Endothelial cell of umbilical vein (primary cell): ENCODE results near the gene MYBBP1A. TPM values are rescaled to one million over a fixed set of nuclear protein-coding genes. Genes with fewer than 3 reads are reported as not detected.

Experiments used
- BruUV-seq: library from RNA; stranded (reverse); fragments of 400-500 nt; replicated peaks from 2 replicates; lab custom pipeline; 2021; lab: Mats Ljungman, UMichigan
- CTCF ChIA-PET: fragments of 300-600, 350-600 bp; sonication (Branson Sonifier 250); formaldehyde crosslinking; loops from one replicate; lab custom pipeline; 2021; ENCODE audit warnings: antibody characterized with exemption, inconsistent platforms; lab: Charles Lee
- POLR2A ChIA-PET: fragments of 300-600, 350-600 bp; sonication (Branson Sonifier 250); formaldehyde crosslinking; loops from one replicate; lab custom pipeline; 2021; ENCODE audit warnings: antibody characterized with exemption, inconsistent platforms; lab: Charles Lee
- DNase-seq: peaks from one replicate; pipeline ENCODE4 v3.0.0-alpha.2; 2011; ENCODE audit warnings: low read depth, low spot score
- FAIRE-seq: peaks from 2 replicates; lab custom pipeline; 2011; peaks lifted over from hg19 to GRCh38; lab: Jason Lieb, UNC
- H2AFZ ChIP-seq: 2 replicates; pipeline ENCODE4 v1.6.0; 2012; ENCODE audit warnings: low read depth, low read length, control low read depth, inconsistent platforms
- H3K27ac ChIP-seq: 2 replicates; pipeline ENCODE4 v1.5.1; 2011; ENCODE audit warnings: low read depth, mild to moderate bottlenecking, control low read depth, low read length, moderate library complexity; ENCODE audit not compliant: insufficient read depth
- H3K27me3 ChIP-seq, 2 experiments: 2 replicates each; pipeline versions ENCODE4 v1.6.0 to v1.6.1; 2011; ENCODE audit warnings: low read length in 2 of 2, mixed read lengths in 1 of 2; ENCODE audit not compliant: control insufficient read depth in 2 of 2, insufficient read depth in 2 of 2
- H3K36me3 ChIP-seq, 2 experiments: 2 replicates in 1 of 2; 3 replicates in 1 of 2; pipeline ENCODE4 v1.5.1; 2011; ENCODE audit warnings: low read length in 2 of 2, mild to moderate bottlenecking in 1 of 2, moderate library complexity in 1 of 2; ENCODE audit not compliant: control insufficient read depth in 2 of 2, insufficient read depth in 2 of 2; ENCODE audit errors: extremely low read depth in 1 of 2
- H3K4me1 ChIP-seq: 3 replicates; pipeline ENCODE4 v1.5.1; 2011; ENCODE audit warnings: mild to moderate bottlenecking, low read length; ENCODE audit not compliant: control insufficient read depth, insufficient read depth; ENCODE audit errors: extremely low read depth
- H3K4me2 ChIP-seq: 2 replicates; pipeline ENCODE4 v1.6.1; 2011; ENCODE audit warnings: low read length, control low read depth, mixed read lengths; ENCODE audit not compliant: insufficient read depth
- H3K4me3 ChIP-seq, 3 experiments: fragments of 200-600 bp in 1 of 3; sonication (generic), shearing (Covaris generic) in 1 of 3; replicated peaks in 1 of 3; 2 replicates each; pipeline ENCODE4 v1.5.1; 2011 to 2016; ENCODE audit warnings: control low read depth in 3 of 3, low read length in 3 of 3, mild to moderate bottlenecking in 2 of 3, inconsistent platforms in 1 of 3, low read depth in 1 of 3, moderate library complexity in 1 of 3; ENCODE audit not compliant: insufficient read depth in 1 of 3
- H3K79me2 ChIP-seq: 2 replicates; pipeline ENCODE4 v1.6.0; 2012; ENCODE audit warnings: low read length, inconsistent platforms; ENCODE audit not compliant: control insufficient read depth, insufficient read depth
- H3K9ac ChIP-seq: replicated peaks from 2 replicates; pipeline ENCODE3; 2011; ENCODE audit warnings: low read length, control low read depth; ENCODE audit not compliant: insufficient read depth; ENCODE audit errors: extremely low read depth
- H3K9me1 ChIP-seq: replicated peaks from 3 replicates; pipeline ENCODE4 v1.6.0; 2011; ENCODE audit warnings: mild to moderate bottlenecking, low read length; ENCODE audit not compliant: control insufficient read depth, insufficient read depth; ENCODE audit errors: extremely low read depth
- H3K9me3 ChIP-seq: replicated peaks from 2 replicates; pipeline ENCODE4 v1.5.1; 2012; ENCODE audit warnings: low read length, inconsistent platforms; ENCODE audit not compliant: control insufficient read depth, insufficient read depth
- H4K20me1 ChIP-seq: replicated peaks from 2 replicates; pipeline ENCODE3; 2011; ENCODE audit warnings: mild to moderate bottlenecking, low read length; ENCODE audit not compliant: control insufficient read depth, insufficient read depth; ENCODE audit errors: extremely low read depth
- CTCF ChIP-seq, 2 donors: IDR thresholded peaks; 1 replicate in 1 of 2; 2 replicates in 1 of 2; pipeline ENCODE4 v1.5.1; 2011; ENCODE audit warnings: low read length in 2 of 2, mild to moderate bottlenecking in 2 of 2, moderate library complexity in 2 of 2, control low read depth in 1 of 2, inconsistent platforms in 1 of 2, low read depth in 1 of 2; ENCODE audit not compliant: insufficient read depth in 1 of 2; ENCODE audit errors: extremely low read depth in 1 of 2
- EZH2 ChIP-seq: IDR thresholded peaks from 2 replicates; pipeline ENCODE4 v1.6.1; 2012; ENCODE audit warnings: borderline replicate concordance, low read depth, mild to moderate bottlenecking, moderate library complexity, low read length, inconsistent platforms; ENCODE audit not compliant: severe bottlenecking
- FOS ChIP-seq: IDR thresholded peaks from 2 replicates; pipeline ENCODE4 v1.6.1; 2011; ENCODE audit warnings: mild to moderate bottlenecking, low read length, moderate library complexity, borderline replicate concordance; ENCODE audit not compliant: insufficient read depth
- GATA2 ChIP-seq: IDR thresholded peaks from 2 replicates; pipeline ENCODE4 v1.7.0; 2011; ENCODE audit warnings: low read depth, mild to moderate bottlenecking, moderate library complexity, mixed read lengths, low read length; ENCODE audit not compliant: insufficient read length, insufficient read depth
- JUN ChIP-seq: IDR thresholded peaks from 2 replicates; pipeline ENCODE4 v1.6.1; 2011; ENCODE audit warnings: borderline replicate concordance, low read depth; ENCODE audit not compliant: insufficient read length, insufficient read depth
- MAX ChIP-seq: IDR thresholded peaks from 2 replicates; pipeline ENCODE4 v1.6.1; 2011; ENCODE audit not compliant: insufficient read depth, insufficient read length
- MYC ChIP-seq: IDR thresholded peaks from one replicate; pipeline ENCODE4 v1.6.1; 2011; ENCODE audit warnings: mild to moderate bottlenecking, low read depth, low read length
- POLR2A ChIP-seq: IDR thresholded peaks from 2 replicates; pipeline ENCODE4 v1.6.1; 2012; ENCODE audit warnings: low read depth, mild to moderate bottlenecking, control low read depth, low read length
- POLR2AphosphoS5 ChIP-seq: IDR thresholded peaks from 2 replicates; pipeline ENCODE4 v1.6.1; 2012; ENCODE audit warnings: low read depth, mild to moderate bottlenecking, control low read depth, low read length, moderate library complexity; ENCODE audit not compliant: insufficient read depth
- dilution Hi-C: fragments of 300-500 bp; cut with MboI; formaldehyde crosslinking; loops from one replicate; pipeline ENCODE4 v1.15.0; 2019; ENCODE audit warnings: low sequenced_read_pairs; ENCODE audit not compliant: extremely low pct_ligation_motif_present
- intact Hi-C: fragments of 100-400 bp; cut with micrococcal nuclease; formaldehyde crosslinking; loops from one replicate; pipeline ENCODE4 v1.10.0; 2022
- polyA plus RNA-seq, 4 experiments: library from polyadenylated mRNA; depleted of rRNA in 3 of 4; stranded (reverse) in 3 of 4; unstranded in 1 of 4; fragments of >200 nt; gene quantifications; 2 replicates each; pipeline versions ENCODE4 v1.2.1 to v1.2.3, GENCODE V29; 2011 to 2012; ENCODE audit warnings: missing spikeins in 1 of 4
- total RNA-seq: library from RNA; stranded (reverse); gene quantifications from 2 replicates; pipeline ENCODE4 v1.2.3, GENCODE V29; 2021

Gene MYBBP1A
- total and polyA plus RNA-seq, 2 donors (not counting 3 experiments of a cell fraction or from before 2014, with no cell fraction given): 26.8 to 79.2 TPM

- POLR2A ChIA-PET: interaction anchor here (0.6 kb wide), 1 partner anchor 82 kb away, joined by 8 read pairs; no protein-coding TSS in a partner anchor
- no TSS peak for BruUV-seq
- CTCF ChIA-PET: interaction anchor here (1.2 to 4.0 kb wide), 2 partner anchors 11 to 23 kb away, joined by 4 to 9 read pairs; partner anchors contain the start of gene MYBBP1A
- no peaks in the 10 kb centered on the region for H3K9me3 ChIP-seq
- no peak overlapping the region for H3K27ac ChIP-seq
- no peak overlapping the region for H3K4me3 ChIP-seq
- no peaks in the 10 kb centered on the region for H3K79me2 ChIP-seq
- H3K4me1 ChIP-seq: peaks cover 19% of the 10 kb centered on the region
- intact Hi-C loops (no loop called here), dilution Hi-C loops (no loop called here)
- H4K20me1 ChIP-seq: no peaks in the 10 kb centered on the region
- TF ChIP-seq JUN (no peak), FOS (no peak), EZH2 (no peak), POLR2AphosphoS5 (no peak), CTCF (IDR thresholded peaks at IDR 0.05; ENCODE audit: extremely low read depth in 1 of 2, insufficient read depth in 1 of 2, low read depth in 1 of 2, low read length in 2 of 2) (no peak), GATA2 (no peak), MYC (no peak), POLR2A (no peak), MAX (no peak)
- H3K9ac ChIP-seq: no peak overlapping the region
- H3K9me1 ChIP-seq: no peaks in the 10 kb centered on the region
- H3K4me2 ChIP-seq: no peak overlapping the region
- H3K36me3 ChIP-seq: peaks cover 7 to 24% of the 10 kb centered on the region in 2 experiments
- no peak overlapping the region for H2AFZ ChIP-seq
- DNase-seq (no peak), FAIRE-seq (no peak)
- H3K27me3 ChIP-seq: no peaks in the 10 kb centered on the region
These were observed 11.6 kb downstream of the MYBBP1A start for GRCh38 chr17:4543557-4544026.
